WTC11 (cell line): Measurements from ENCODE around the gene COX5A.

Experiments used
- CTCF ChIP-seq: fragments of 200-600 bp; IDR thresholded peaks from 2 replicates; pipeline ENCODE4 v1.8.0; 2022; ENCODE audit warnings: antibody characterized with exemption
- JUN ChIP-seq: sonication (generic); formaldehyde crosslinking; IDR thresholded peaks from 2 replicates; pipeline ENCODE4 v1.8.0; 2023; ENCODE audit warnings: mild to moderate bottlenecking, missing genetic modification reagents
- TF ChIP-seq, protein P1 (sequence below): sonication (generic); formaldehyde crosslinking; IDR thresholded peaks from 2 replicates; pipeline ENCODE4 v1.8.0; 2022; ENCODE audit warnings: mild to moderate bottlenecking, missing genetic modification reagents

- TF ChIP-seq CTCF, result no peak
- TF ChIP-seq JUN (CRISPR knock-in tag), result no peak
- TF ChIP-seq, protein P1, sequence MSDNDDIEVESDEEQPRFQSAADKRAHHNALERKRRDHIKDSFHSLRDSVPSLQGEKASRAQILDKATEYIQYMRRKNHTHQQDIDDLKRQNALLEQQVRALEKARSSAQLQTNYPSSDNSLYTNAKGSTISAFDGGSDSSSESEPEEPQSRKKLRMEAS (CRISPR knock-in tag), result no peak
Measured at GRCh38 chr15:74889390-74889882, 48.4 kb downstream of the COX5A start.
